DMS153 treated with DMSO at 0.1 percent for 48 hours (cell line): Measurements from ENCODE around the gene SCAMP1.

Experiments used
- DNase-seq: peaks from one replicate; lab custom pipeline; 2025; ENCODE audit not compliant: unreplicated experiment; lab: John Stamatoyannopoulos, UW

The SCAMP1 gene

DNA sequence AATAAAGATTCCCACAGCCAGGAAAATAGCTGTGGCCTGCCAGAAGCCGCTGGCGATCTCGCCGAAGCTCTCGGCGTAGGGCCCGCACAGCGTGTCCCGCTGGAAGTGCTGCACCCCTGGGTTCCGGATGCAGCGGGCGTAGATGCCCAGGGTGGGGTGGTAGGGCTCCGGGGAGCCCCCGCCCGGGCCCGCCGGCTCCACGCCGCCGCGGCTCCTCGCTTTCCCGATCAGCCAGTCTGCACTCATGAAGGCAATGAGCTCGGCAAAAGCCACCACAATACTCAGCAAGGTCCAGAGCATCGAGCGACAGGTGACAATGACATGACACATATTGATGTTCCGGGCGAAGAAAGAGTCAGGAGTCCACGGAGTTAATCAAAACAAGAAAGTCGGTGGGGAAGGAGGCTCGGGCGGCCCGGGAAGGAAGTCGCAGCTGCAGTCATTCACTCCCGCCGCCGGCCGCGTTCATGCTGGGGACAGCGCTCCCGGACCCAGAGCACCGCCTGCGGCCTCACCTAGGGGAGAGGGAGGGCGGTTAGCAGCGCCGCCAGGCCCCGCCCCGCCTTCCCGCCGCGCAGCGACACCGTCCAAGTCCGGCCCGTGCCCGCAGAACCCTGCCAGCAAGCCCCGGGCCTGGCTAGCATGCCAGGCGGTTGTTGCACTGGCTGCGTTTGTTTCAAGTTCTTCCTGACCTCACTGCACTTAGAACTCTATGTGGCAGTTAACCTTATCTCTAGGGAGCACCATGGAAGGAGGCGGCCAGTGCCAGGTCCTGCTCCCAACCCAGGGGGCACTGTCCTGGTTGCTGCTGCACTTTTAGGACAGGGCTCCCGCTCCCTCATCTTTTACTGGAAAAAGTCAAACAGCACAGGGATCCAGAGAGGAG lies 149.7 kb downstream of the SCAMP1 start:
- no peak for DNase-seq

DNA sequence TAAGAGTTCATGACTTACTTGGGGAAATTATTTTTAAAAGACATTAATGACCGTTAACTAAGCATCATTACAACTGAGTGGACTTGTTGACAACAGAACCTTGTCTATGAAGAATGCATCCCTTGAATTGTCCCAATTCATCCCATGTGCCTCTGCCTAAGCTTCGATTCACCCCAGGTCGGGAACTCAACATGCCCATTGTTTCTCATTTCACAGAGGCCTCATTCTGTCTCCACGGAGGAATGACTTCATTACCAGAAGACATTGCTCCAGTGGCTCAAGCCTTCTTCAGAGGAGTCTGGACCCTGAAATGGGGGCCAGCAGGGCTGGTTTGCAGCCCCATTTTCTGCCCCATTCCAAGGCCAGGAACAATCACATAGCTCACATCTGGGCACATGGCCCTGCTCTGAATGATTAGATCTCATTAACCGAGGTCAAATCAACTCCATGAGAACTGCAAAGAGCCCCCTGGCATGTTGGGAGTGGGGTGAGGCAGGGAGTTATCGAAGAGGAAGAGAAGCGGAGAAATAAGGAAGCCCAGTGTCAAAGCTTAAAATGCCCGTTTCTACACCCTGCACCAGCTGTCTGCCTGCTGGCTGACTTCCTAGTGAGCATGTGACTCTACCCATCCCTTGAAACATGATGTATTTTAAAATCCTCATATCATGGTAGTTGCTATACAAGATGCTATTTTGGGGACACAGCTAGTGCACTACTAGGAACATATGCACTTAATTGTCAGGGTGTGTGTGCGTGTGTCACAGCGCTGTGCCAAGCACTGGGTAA lies 150.9 kb downstream of the SCAMP1 start:
- DNase-seq, result no peak

DNA sequence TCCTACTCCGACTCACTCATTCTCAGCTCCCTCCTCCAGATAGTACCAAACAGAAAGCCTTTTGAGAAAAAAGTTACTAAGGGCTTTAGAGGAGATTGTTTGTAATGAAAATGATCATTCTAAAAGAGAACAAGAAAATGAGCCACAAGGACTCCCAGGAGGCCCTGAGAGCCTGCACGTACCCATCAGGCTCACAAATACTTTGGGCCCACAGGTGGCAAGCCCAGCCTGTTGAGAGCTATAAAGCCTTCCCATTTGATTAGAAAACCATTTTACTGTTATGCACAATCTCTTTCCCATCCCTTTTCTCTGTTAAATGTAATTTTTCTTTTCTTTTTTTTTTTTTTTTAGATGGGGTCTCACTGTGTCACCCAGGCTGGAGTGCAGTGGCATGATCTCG lies 152.0 kb downstream of the SCAMP1 start:
- no peak for DNase-seq

DNA sequence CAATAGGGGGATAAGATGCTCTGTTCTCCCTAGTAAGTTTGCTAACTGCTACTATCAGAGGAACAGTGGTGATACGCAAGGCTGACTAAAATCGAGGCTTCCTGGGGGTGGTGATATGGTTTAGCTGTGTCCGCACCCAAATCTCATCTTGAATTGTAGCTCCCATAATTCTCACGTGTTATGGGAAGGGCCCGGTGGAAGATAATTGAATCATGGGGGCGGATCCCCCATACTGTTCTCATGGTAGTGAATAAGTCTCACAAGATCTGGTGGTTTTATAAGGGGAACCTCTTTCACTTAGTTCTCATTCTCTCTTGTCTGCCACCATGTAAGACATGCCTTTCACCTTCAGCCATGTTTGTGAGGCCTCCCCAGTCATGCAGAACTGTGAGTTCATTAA lies 153.0 kb downstream of the SCAMP1 start:
- DNase-seq, result no peak

DNA sequence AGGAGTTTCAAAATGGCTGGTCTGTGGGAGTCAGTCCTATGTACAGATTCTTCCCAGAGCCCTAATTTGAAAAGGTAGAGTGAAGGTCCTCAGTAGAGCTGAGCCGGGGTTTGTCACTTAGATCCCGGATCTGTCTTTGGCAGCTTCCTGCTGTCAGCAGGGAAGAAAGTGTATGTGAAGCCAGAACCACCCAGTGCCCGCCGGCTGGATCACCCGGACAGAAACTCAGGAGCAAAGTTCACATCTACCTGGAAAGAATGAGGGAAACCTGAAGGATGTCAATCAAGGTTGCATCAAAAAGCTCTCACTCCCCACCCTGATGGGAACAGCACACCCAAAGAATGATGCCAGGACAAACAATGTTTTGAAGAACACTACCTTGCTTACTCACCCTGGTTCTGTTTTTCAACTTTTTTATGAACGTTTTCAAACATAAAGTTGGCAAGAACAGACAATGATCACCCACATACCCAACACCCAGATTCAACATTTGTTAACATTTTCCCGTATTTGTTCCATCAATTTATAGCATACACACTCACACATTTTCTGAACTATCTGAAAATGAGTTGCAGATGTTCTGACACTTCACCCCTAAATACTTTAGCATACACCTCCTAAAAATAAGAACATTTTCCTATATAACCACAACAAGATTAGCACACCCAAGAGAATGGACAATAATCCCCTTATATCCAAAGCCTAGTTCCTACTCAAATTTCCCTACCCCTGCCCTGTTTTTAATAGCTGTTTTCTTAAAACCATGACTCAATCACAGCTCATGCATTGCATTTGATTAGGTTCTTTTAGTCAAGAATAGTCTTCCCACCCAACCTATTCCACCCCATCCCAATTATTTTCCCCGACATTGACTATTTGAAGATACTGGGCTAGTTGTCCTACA lies 154.3 kb downstream of the SCAMP1 start:
- no peak for DNase-seq

DNA sequence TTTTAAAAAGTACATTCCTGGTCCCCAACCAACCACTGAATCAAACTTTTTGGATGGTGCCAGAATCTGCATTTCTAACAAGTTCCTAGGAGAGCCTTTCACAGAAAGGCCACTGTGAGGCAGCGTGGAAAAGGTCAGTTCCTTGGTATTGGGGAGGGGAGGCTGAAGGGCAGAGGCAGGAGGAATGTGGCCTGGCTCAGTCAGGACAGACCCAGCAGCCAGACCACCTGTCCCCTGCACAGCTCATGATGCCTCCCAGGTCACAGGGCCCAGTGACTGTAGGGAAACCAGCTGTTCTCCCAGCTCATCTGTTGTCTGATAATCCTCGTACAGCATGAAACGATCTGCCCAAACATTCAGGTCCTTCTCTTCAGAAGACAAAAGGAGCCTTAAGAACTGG lies 155.3 kb downstream of the SCAMP1 start:
- no peak for DNase-seq

DNA sequence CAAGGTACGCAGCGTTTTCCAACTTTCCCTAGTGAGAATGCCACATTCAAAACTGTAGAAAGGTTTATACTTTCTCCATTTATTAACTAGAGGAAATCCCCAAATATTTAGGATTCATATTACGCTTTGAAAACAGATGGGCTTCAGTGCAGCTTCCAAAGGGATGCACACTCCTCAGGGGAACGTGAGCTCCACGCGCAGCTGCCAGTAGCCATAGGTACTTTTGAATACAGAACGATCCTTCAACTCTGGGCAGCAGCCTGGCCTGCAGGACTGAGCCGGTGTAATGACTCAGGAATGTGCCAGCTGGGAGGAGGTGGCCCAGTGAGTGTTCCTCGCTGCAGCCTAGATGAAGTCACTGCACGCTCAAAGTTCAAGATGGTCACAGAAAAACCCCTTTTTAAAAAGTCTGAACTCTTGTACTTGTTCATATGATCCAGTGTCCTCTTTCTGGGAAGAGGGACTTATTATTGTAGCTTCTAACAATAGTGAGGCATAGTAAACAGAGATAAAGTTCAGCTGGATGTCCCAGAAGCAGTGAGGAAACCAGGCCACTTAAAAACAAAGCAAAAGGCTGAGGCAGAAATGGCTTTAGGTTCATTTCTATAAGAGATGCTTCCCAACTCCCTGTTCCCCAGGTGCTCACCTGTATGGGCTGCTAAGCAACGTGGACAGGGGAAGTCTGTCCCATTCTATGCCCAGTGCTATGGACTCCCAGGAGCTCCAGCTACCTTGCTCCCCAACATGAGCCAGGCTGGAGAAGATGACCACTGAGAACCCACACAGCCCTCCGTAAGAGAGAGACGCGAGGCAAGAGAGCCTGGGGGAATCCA lies 158.2 kb downstream of the SCAMP1 start:
- DNase-seq, result no peak

DNA sequence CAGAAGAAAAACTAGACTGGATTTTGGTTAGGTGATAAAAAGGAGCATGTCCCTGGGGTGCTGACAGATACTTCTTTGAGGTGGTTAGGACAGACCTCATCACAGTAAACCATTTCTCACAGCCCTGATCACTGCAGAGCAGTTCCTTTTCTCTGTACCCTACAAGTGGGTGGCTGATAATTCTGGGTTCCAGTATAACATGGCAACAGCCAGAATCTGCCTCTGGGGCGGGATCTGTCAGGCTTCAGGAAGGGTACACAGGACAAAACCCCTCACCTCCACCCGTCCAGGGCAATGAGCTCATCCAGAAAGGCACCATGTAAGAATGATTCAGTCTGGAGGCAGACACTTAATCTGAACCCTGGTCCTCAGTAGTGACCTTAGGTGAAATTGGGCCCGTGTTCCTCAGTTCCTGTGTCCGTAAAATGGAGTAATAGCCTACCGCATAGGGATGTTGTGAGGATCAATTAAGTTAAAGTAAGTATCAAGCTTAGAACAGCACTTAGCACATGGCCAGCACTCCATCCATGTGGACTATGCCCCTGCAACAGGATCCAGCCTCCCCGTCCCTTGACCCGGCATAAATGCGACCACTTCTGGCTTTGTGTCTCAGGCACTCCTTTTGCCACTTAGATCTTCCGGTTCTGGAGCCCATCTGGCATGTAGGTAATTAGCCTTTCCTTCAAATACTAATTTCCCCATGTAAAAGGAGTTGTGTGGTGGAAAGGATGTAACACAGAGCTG lies 159.0 kb downstream of the SCAMP1 start:
- DNase-seq, result no peak

DNA sequence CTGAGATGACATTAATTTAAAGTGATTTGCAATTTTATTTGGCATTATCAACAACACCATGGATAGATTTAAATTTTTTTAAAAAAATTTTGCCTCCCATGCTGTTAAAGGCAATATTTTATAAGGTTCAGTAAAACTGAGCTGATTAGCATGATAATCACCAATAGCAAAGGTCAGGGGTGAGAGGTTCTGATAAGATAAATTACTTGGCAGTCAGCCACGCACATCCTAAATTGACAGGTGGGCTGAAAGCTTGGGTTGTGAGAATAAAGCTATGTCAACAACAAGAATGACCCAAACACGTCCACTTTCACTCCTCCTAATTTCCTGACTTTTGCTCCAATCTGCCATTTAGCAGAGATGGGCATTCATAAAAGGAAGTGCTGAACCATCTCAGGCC lies 161.0 kb downstream of the SCAMP1 start:
- DNase-seq, result no peak

DNA sequence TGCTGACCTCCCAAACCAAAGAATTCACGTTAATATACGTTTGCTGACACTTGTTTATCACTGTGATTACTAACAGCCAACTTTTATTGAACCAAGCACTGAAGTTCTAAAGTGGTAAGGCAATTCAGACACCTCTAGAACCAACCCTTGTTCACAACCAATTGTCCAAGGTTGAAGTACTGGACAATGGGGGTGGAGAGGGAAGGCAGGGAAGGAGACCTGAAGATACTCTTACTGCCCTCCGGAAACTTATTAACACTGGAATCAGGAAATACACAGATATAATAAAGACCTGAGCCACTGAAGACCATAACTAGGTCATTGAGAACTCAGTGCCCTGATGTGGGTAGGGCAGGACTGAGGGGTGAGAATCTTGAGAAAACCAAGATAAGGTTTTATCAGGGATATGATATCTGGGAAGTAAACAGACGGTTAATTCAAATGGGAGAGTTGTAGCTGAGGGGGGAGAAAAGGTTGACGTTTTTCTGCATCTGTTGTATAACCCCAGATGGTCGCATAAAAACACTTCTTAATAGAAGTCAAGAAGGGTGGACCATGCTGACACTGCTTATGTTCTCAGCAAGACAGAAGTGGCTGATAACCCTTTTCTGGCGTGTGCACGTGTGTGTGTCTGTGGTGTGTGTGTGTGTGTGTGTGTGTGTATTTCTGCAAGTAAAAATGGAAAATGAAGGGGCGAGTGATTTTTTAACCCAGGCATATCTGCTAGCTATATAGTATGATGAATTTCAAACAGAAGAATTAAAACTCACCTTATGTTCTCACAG lies 162.3 kb downstream of the SCAMP1 start:
- no peak for DNase-seq

DNA sequence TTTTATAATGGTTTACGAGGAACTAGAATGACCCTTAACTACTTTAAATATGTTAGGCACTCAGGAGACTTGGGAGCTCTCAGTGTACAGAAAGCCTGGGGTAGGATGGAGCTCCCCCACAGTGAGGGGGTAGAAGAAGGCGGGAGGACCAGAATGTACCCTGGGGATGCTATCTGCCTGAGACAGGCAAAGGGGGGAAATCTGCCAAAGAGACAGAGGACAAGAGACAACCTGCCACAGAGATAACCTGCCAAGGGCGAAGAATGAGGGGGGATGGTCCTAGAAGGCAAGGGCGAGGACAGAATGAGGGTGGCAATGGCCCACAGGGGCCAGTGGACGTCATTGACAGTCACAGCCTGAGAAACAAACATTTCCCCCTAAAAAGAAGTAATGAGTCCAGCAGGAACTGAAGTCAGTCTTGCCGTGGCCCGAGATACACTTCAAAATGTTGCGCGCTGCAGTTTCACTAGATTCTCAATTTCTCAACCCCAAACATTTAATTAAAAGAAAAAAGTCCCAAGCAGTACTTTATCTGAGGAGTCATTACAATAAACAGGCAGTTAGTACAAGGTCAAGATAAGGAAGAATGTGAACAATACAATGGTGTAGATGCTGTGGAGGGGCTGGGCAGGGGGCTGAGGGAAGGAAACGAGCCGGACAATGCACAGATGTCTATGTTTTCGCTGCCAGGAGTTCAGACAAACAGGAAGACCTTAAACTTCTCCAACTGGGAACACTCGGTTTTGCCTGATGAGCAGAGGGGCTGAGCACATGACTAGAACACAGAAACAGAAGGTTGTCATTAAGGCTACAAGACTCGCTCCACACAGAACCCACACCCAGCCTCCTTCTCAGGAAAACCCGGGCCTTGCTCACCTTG lies 163.1 kb downstream of the SCAMP1 start:
- DNase-seq, result no peak

DNA sequence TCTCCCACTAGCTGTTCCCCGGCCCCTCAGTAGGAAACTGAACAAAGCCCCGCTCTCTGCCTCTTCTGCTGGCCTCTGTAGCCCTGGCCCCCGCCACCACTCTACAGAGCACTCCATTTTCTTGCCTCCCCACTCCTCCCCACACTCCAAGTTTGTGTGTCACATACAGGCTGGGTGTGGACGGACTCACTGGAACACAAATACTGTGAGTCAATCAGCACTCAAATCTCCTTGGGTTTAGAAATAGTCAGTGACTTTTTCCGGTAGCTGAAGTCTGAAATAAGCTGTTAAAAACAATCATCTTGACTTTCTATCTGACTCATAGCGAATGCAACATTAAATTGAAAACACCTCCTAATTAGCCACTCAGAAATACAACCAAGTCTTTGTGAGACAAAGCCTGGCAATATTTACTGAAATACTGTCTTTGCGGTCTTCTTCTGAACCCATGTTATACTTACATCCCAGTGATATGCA lies 165.7 kb downstream of the SCAMP1 start:
- no peak for DNase-seq

DNA sequence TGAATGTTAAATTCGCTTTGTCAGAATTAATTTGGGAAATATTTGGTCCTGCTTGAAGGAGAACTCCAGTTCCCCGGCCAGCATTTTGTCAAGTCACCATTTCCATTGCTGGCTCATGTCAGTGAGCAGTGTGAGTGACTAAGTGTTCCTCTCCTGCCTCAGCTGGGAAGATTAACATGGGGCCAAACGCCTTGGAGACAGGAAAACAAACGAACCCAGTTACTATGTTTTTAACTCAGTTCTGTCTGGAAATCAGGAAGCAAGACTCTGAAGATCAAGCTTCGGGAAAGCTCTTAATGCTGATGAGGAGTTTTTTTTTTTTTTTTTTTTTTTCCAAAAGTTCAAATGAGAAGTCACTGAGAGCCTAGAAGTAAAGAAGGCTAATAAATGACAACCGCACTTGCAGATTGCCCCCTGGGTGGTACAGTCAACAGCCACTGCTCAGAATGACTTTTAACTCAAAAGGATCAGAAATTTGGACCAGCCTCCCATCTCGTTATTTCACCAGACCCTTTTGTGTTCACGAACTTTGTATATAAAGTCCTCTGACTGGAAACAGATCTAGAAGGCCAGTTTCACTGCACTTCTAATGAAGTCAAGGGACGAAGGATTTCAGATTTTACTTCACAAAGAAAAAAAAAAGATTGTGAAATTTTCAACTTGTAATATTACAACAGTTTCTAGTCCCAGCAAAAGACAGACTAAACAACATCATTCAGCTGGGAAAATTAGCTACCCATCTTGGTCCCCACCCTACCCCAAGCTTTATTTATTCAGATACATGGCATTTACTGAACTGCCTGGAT lies 166.8 kb downstream of the SCAMP1 start:
- DNase-seq, result no peak

DNA sequence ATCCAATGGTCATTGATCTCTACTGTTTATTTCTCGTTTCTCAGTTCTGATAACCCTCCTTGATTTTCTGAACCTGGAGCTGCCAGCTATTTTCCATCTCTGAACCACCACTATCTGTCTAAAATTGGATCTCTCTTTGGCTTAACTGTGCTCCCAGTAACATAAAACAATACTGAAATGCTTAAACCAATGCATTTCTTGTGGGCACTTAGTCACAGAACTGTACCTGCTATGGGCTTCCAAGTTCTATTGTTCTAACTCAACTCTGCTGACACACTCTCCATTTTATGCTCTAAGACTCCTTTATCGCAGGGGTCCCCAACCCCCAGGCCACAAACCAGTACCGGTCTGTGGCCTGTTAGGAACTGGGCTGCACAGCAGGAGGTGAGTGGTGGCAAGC lies 167.5 kb downstream of the SCAMP1 start:
- DNase-seq, result no peak
